Measurements from ENCODE around the gene FER1L5. TPM values are rescaled to one million over a fixed set of nuclear protein-coding genes. Genes with fewer than 3 reads are reported as not detected.
A peak's percentile ranks its signal among the peaks of the same experiment; 100 is the strongest.
"Not testable (repeated sequence)": the region's sequence is repeated elsewhere in the genome, so short reads cannot be mapped to it uniquely, and the experiment has no call there.

Gene FER1L5
- total RNA-seq, 1 donor from 2014 or later = 0.08 TPM

- DNase-seq (ENCODE audit: low spot score); intact Hi-C loops (cut with DNase I): not testable (repeated sequence)
These were observed 23.2 kb downstream of the FER1L5 start for GRCh38 chr2:96665717-96666116.

DNA sequence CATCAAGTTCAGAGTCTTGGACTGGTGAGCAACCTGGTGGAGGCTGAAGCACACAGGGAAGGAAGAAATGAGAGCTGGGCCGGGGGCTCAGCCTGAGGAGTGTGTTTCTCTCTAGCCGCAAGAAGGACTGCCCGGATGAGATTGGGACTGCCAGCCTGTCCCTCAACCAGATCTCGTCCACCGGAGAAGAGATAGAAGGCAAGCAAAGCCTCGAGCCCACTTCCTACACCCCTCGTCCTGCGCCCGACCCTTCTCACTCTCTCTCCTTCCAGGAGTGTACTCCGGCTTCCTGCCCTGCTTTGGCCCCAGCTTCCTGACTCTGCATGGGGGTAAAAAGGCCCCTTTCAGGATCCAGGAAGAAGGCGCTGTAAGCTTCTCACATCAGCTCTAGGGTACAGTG lies 26.2 kb downstream of the FER1L5 start:
- peak; percentile 58 for DNase-seq (ENCODE audit: low spot score)
- intact Hi-C loops (cut with DNase I) = no loop called here

GRCh38 chr2:96669539-96670215 lies 27.1 kb downstream of the FER1L5 start:
- DNase-seq (ENCODE audit: low spot score) = no peak
- intact Hi-C loops (cut with DNase I) = no loop called here

DNA sequence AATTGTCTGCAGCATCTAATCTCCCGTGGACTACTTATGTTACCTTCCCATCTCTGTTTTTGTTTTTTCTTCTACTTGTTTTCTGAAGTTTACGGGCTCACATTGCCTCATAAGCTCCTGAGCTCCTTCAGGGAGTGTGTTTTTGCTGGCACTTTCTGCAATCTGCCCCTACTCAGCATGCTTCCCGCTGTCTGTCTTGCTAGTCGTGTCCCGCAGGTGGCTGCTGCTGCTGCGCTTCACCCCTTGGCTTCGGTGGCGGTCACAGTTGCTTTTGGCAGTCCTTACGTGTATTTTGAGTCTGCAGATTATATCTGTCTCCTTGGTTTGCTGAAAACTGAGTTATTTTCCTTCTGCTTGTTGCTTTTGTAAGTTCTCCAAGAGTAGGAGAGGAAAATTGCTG lies 37.3 kb downstream of the FER1L5 start:
- DNase-seq (ENCODE audit: low spot score) = peak; percentile 43
- intact Hi-C loops (cut with DNase I) = no loop called here

DNA sequence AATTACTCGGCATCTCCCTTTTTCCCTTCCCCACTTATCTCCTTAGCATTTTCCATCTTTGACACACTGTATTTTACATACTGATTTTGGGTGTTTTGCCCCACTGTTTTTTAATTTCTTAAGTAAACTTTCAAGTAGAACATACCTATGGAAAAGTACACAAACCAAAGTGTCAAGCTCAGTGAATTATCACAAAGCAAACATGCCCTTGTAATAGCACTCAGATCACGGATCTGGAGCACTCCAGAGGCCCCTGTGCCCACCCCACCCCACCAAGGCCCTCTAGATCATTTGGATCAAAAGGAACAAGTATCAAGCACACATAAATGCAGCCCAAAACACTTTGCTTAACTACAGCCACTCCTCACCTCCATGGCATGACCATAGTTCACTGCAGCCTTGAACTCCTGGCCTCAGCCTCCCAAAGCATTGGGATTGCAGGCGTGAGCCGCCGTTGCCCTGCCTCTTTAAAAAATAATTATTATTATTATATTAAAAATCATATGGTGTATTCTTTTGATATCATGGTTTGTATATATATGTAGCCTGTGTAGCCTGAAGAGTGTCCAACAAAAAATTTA lies 38.1 kb downstream of the FER1L5 start:
- intact Hi-C loops (cut with DNase I) = no loop called here

DNA sequence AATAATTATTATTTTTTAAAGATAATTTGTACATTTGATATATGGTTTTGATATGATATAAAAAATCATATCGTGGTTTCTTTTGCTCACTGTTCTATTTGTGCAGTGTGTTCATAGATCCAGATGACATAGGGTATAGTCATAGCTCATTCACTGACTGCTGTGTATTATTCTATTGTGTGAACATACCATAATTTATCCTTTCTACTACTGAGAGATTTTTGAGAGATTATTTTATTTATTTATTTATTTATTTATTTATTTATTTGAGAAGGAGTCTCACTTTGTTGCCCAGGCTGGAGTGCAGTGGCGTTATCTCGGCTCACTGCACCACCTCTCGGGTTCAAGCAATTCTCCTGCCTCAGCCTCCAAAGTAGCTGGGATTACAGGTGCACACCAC lies 39.0 kb downstream of the FER1L5 start:
- intact Hi-C loops (cut with DNase I) = no loop called here
- DNase-seq (ENCODE audit: low spot score) = no peak

More for the DNA sequence above, 38.1 kb downstream of the FER1L5 start:
- DNase-seq (ENCODE audit: low spot score) = no peak

DNA sequence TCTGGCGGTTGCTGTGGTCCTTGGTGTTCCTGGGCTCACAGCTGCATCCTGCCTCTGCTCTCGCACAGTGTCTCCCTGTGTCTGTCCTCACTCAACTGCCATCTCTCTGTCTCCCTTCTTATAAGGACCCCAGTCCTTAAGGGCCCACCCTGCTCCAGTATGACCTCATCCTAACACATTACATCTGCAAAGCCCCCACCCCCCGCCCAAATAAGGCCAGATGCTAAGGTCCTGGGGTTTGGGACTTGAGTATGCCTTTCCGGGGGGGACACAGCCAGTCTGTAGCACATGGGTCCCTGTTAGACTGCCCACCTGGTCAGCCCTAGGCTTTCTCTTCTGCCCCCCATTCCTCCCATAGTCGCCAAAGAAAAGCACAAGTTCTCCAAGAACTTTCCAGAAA lies 40.7 kb downstream of the FER1L5 start:
- DNase-seq (ENCODE audit: low spot score) = no peak
- intact Hi-C loops (cut with DNase I) = no loop called here

DNA sequence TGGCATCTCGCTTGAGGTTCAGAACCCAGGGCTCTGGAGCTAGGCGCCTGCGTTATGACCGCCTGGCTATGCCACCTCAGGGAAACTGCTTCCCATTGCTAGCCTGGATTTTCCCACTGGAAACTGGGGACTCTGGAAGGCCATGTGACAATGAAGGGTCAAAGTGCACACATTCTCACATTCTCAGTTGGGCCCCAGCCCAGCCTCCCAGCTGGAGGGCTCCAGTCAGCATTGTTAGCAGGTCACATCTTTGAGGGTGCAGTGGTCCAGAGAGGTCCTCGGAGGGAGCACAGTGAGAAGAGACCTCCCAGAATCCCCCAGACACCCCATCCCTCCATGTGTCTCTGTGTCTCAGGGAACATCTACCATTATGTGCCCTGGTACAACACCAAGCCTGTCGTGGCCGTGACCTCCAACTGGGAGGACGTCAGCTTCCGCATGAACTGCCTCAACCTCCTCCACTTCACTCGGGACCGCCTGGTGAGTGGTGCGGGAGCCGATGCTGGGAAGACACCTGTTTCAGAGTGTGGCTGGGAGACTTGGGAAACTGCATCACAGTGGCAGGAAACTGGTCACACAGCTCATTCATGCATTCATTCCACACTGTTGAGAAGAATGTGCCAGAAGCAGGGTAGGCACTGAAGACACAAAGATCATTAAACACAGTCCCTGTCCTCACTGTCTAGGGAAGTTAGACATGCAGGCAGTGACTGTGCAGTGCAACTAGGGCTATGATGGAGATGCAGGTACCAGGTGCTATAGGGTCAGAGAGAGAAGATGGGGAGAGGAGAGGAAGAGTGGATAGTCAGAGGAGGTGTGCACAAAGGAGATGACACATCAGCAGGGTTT lies 41.6 kb downstream of the FER1L5 start:
- DNase-seq (ENCODE audit: low spot score) = no peak
- intact Hi-C loops (cut with DNase I) = no loop called here

GRCh38 chr2:96684883-96685576 lies 42.5 kb downstream of the FER1L5 start:
- intact Hi-C loops (cut with DNase I) = no loop called here
- DNase-seq (ENCODE audit: low spot score) = peak; percentile 55

DNA sequence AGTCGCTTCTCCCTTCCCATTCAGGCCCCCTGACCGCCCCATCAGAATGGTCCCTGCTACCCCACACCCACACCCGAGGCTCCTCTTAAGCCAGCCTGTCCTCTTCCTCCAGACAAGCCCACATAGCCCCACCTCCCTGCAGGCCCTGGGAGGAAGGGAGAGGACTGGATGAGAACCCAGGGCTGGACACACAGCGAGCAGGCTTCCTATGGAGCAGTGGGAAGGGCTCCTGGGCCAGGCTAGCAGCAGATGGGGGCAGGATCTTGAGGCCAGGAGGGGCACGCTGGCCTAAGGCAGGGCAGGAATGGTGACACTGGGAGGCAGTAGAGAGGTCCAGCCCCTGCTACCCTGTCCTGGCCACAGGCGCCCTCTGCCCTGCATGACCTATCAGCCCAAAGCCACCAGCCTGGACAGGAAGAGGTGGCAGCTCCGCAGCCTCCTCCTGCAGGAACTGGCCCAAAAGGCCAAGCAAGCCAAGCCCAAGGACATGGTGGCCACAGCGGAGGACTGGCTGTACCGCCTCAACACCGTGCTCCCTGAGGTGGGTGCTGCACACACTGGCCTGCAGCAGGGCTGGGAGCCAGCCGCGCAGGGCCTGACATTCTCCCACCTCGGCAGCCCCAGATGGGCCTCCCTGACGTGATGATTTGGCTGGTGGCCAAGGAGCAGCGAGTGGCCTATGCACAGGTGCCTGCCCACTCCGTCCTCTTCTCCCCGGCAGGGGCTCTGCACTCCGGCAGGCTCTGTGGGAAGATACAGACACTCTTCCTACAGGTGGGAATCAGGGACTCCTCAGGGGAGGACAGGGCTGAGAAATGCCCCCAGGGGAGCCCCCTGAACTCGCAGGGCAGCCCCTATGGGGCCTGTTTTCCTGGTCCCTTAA lies 43.3 kb downstream of the FER1L5 start:
- intact Hi-C loops (cut with DNase I) = no loop called here
- peak; percentile 77 for DNase-seq (ENCODE audit: low spot score)

- DNase-seq (ENCODE audit: low spot score) = peak; percentile 29
- intact Hi-C loops (cut with DNase I) = no loop called here
These were observed 44.7 kb downstream of the FER1L5 start for GRCh38 chr2:96687266-96687665.

GRCh38 chr2:96687711-96688640 lies 45.4 kb downstream of the FER1L5 start:
- peak; percentile 46 for DNase-seq (ENCODE audit: low spot score)
- intact Hi-C loops (cut with DNase I) = no loop called here

- intact Hi-C loops (cut with DNase I) = no loop called here
- DNase-seq (ENCODE audit: low spot score) = no peak
These were observed 46.3 kb downstream of the FER1L5 start for GRCh38 chr2:96688649-96689430.

- DNase-seq (ENCODE audit: low spot score) = no peak
- intact Hi-C loops (cut with DNase I) = no loop called here
These were observed 46.9 kb downstream of the FER1L5 start for GRCh38 chr2:96689431-96689991.

- DNase-seq (ENCODE audit: low spot score) = no peak
- intact Hi-C loops (cut with DNase I) = no loop called here
These were observed 47.9 kb downstream of the FER1L5 start for GRCh38 chr2:96690306-96691021.

DNA sequence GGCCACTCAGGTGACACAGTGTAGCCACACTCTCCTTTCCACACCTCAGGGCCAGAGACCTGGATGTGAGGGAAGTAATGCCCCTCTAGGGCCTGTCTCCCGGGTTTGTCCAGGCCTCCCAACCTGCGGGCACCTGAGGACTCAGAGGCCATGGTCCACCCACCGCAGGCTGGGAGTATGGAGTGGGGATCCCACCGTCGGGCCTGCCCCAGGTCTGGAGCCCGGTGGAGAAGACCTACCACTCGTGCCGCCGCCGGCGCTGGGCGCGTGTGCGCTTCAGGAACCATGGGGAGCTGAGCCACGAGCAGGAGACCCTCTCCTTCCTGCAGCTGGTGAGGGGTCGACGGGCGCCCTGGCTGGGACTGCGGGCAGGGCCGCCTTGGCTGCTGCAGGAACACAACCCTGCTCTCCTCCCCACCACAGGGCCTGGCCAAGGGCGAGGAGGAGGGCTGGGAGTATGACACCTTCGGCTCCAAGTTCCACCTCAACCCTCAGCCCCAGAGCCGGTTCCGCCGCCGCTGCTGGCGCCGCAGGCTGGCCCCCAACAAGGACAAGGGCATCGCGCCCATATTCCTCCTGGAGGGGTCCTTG lies 48.6 kb downstream of the FER1L5 start:
- intact Hi-C loops (cut with DNase I) = no loop called here
- peak; percentile 72 for DNase-seq (ENCODE audit: low spot score)

Measured in cardiac septum (tissue), 1 donor.